Astrocyte (in vitro differentiated cells and primary cell): ENCODE data around the gene MDK. TPM values are rescaled to one million over a fixed set of nuclear protein-coding genes. Genes with fewer than 3 reads are reported as not detected.

Source experiments
- DNase-seq: peaks from one replicate; pipeline ENCODE4 v3.0.0-alpha.2; 2010; ENCODE audit warnings: low read depth
- FAIRE-seq: peaks from 2 replicates; lab custom pipeline; 2011; peaks lifted over from hg19 to GRCh38; lab: Jason Lieb, UNC
- H2AFZ ChIP-seq: 2 replicates; pipeline ENCODE4 v1.6.0; 2012; ENCODE audit warnings: low read depth, low read length, inconsistent platforms
- H3K27ac ChIP-seq: 2 replicates; pipeline ENCODE4 v1.5.1; 2011; ENCODE audit warnings: low read depth, low read length, inconsistent platforms
- H3K27me3 ChIP-seq: 2 replicates; pipeline ENCODE4 v1.6.0; 2011; ENCODE audit warnings: low read length, inconsistent platforms; ENCODE audit not compliant: insufficient read depth
- H3K36me3 ChIP-seq: 2 replicates; pipeline ENCODE4 v1.5.1; 2011; ENCODE audit warnings: low read length, inconsistent platforms; ENCODE audit not compliant: insufficient read depth
- H3K4me1 ChIP-seq: 2 replicates; pipeline ENCODE4 v1.5.1; 2011; ENCODE audit warnings: low read length, inconsistent platforms; ENCODE audit not compliant: insufficient read depth
- H3K4me2 ChIP-seq: 2 replicates; pipeline ENCODE4 v1.6.0; 2012; ENCODE audit warnings: low read length, inconsistent platforms
- H3K4me3 ChIP-seq: 2 replicates; pipeline ENCODE4 v1.5.1; 2011; ENCODE audit warnings: low read depth, mild to moderate bottlenecking, low read length, inconsistent platforms; ENCODE audit not compliant: insufficient read depth
- H3K79me2 ChIP-seq: 2 replicates; pipeline ENCODE4 v1.6.0; 2012; ENCODE audit warnings: mild to moderate bottlenecking, low read length, inconsistent platforms; ENCODE audit not compliant: insufficient read depth
- H3K9ac ChIP-seq: 2 replicates; pipeline ENCODE4 v1.6.0; 2012; ENCODE audit warnings: mild to moderate bottlenecking, low read length, inconsistent platforms
- H3K9me3 ChIP-seq: 2 replicates; pipeline ENCODE4 v1.5.1; 2012; ENCODE audit warnings: low read depth, mild to moderate bottlenecking, low read length, inconsistent platforms; ENCODE audit not compliant: insufficient read depth
- H4K20me1 ChIP-seq: 2 replicates; pipeline ENCODE4 v1.6.0; 2012; ENCODE audit warnings: low read length, inconsistent platforms; ENCODE audit not compliant: insufficient read depth
- H3K27ac Mint-ChIP-seq: one replicate; pipeline ENCODE4 v1.8.0; 2021; ENCODE audit warnings: mild to moderate bottlenecking, mixed read lengths; ENCODE audit not compliant: unreplicated experiment
- H3K27me3 Mint-ChIP-seq: one replicate; pipeline ENCODE4 v1.8.0; 2021; ENCODE audit warnings: low read depth, mixed read lengths; ENCODE audit not compliant: unreplicated experiment
- H3K36me3 Mint-ChIP-seq: one replicate; pipeline ENCODE4 v1.8.0; 2021; ENCODE audit warnings: low read depth, mixed read lengths; ENCODE audit not compliant: unreplicated experiment
- H3K4me1 Mint-ChIP-seq: one replicate; pipeline ENCODE4 v1.8.0; 2021; ENCODE audit warnings: low read depth, mixed read lengths; ENCODE audit not compliant: unreplicated experiment
- H3K4me3 Mint-ChIP-seq: one replicate; pipeline ENCODE4 v1.8.0; 2021; ENCODE audit warnings: mild to moderate bottlenecking, moderate library complexity, mixed read lengths; ENCODE audit not compliant: unreplicated experiment
- H3K9me3 Mint-ChIP-seq: one replicate; pipeline ENCODE4 v1.8.0; 2021; ENCODE audit warnings: mild to moderate bottlenecking, mixed read lengths; ENCODE audit not compliant: unreplicated experiment
- EZH2 ChIP-seq: IDR thresholded peaks from 2 replicates; pipeline ENCODE4 v1.6.1; 2012; ENCODE audit warnings: mild to moderate bottlenecking, low read length, inconsistent platforms; ENCODE audit not compliant: insufficient read depth
- total RNA-seq: library from RNA; stranded (reverse); gene quantifications from 2 replicates; pipeline ENCODE4 v1.2.1, GENCODE V29; 2021
- TF ChIP-seq, protein P1 (sequence below): IDR thresholded peaks from 2 replicates; pipeline ENCODE4 v1.5.1; 2011; ENCODE audit warnings: low read depth, mild to moderate bottlenecking, inconsistent platforms, low read length, moderate library complexity; ENCODE audit not compliant: insufficient read depth

The MDK gene
- total RNA-seq, 1 donor from 2014 or later = 325 TPM

DNA sequence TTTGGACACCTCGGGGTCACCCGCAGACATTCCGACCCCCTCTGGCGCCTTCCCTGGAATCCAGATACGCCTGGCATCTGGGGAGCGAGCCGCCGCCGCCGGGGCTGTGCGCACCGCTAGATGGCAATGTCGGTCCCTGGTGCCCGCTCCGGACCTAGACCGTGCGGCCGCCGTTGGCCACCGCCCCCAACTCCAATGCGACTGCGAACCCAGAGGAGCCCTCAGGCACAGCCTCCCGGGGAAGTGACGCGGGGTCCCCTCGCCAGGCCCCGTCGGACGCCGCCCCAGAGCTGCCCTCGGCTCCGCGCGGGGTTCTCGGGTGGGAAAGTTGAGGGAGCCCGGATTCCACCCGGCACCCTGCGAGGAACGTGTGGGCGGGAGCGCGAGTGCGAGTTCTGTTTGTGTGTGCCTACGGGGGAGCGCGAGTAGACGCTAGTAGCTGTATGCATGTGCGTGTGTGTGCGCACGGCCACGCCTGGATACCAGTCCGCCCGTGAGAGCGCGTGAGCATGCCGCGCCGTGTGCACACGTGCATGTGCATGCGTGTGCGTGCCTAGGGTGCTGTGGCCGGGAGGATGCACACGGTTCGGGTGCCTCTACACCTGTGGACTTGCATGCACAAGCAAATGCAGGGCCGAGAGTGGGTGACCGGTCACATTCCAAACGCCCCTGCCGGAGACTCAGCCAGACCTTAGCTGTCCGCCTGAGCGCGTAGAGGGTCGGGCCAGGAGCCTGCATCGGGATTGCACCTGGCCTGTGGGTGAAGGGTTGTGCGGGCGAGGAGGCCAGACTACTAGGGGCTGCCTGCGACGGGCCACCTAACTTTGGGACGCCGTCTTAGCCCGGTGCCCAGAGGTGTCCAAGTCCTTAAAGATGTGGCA lies 8.2 kb downstream of the MDK start:
- Histone ChIP-seq H3K4me3 (peak overlapping the region; percentile 57), H3K79me2 (no peaks in the 10 kb centered on the region), H3K27ac (no peak overlapping the region), H4K20me1 (peaks cover 36% of the 10 kb centered on the region), H3K9ac (no peak overlapping the region), H3K4me1 (peaks cover 16% of the 10 kb centered on the region), H3K4me2 (peak overlapping the region; percentile 91), H2AFZ (peak overlapping the region; percentile 54), H3K9me3 (no peaks in the 10 kb centered on the region), H3K36me3 (no peaks in the 10 kb centered on the region), H3K27me3 (peaks cover 27% of the 10 kb centered on the region)
- Mint-ChIP-seq H3K4me3 (peak overlapping the region; percentile 73), H3K9me3 (no peaks in the 10 kb centered on the region), H3K27ac (no peak overlapping the region), H3K36me3 (peaks cover 3% of the 10 kb centered on the region), H3K27me3 (peaks cover 34% of the 10 kb centered on the region), H3K4me1 (no peaks in the 10 kb centered on the region)
- FAIRE-seq (no peak), DNase-seq (no peak)
- TF ChIP-seq, protein P1, sequence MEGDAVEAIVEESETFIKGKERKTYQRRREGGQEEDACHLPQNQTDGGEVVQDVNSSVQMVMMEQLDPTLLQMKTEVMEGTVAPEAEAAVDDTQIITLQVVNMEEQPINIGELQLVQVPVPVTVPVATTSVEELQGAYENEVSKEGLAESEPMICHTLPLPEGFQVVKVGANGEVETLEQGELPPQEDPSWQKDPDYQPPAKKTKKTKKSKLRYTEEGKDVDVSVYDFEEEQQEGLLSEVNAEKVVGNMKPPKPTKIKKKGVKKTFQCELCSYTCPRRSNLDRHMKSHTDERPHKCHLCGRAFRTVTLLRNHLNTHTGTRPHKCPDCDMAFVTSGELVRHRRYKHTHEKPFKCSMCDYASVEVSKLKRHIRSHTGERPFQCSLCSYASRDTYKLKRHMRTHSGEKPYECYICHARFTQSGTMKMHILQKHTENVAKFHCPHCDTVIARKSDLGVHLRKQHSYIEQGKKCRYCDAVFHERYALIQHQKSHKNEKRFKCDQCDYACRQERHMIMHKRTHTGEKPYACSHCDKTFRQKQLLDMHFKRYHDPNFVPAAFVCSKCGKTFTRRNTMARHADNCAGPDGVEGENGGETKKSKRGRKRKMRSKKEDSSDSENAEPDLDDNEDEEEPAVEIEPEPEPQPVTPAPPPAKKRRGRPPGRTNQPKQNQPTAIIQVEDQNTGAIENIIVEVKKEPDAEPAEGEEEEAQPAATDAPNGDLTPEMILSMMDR = peak; percentile 38
- TF ChIP-seq EZH2 = peak; percentile 57

DNA sequence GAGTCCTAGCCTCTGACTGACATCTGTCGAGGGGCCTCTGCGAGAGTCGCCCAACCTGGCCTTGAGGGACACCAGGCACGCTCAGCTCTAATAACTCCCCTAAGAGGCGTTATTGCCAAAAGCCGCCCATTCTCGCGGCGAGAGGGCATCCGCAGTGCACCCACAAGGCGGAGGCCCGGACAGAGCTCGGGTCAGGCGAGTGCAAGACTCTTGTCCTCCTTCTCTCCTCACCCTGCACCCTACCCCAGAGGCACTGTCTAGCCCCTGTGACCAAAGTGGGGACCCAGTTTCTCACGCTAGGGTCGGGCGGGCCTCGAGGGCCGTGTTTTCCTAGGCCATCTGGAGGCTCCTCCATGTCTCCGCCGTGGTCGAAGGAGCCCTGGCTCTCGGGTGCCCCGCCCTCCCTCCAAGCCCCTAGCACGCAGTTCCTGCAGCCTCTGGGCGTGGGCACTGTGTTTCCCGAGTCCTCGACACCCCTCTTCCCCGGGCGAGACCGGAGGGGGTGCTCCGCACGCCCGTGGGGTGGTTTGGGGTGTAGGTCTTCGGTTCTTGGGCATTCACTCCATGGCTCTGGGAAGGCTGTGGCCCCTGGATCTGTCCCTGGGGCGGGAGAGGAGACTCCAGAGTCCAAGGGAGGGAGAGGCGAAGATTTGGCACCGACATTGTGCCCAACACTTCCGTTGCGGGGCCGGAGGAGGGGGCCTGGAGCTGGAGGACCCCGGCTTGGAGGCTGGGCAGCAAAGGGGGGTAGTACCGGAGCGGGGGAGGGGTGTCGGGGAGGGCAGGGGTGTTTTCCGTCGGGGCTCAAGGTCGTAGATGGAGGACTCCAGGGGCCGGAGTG lies 9.1 kb downstream of the MDK start:
- H3K4me1 ChIP-seq = peaks cover 16% of the 10 kb centered on the region
- H3K4me2 ChIP-seq = peak overlapping the region; percentile 91
- H4K20me1 ChIP-seq = peaks cover 36% of the 10 kb centered on the region
- H3K4me3 Mint-ChIP-seq = peak overlapping the region; percentile 73
- H3K9ac ChIP-seq = no peak overlapping the region
- peaks cover 27% of the 10 kb centered on the region for H3K27me3 ChIP-seq
- H3K27ac Mint-ChIP-seq = no peak overlapping the region
- H3K27ac ChIP-seq = no peak overlapping the region
- H3K36me3 ChIP-seq = peaks cover 3% of the 10 kb centered on the region
- H2AFZ ChIP-seq = no peak overlapping the region
- no peaks in the 10 kb centered on the region for H3K4me1 Mint-ChIP-seq
- no peaks in the 10 kb centered on the region for H3K9me3 ChIP-seq
- TF ChIP-seq, protein P1 = no peak
- peak; percentile 85 for TF ChIP-seq EZH2
- H3K27me3 Mint-ChIP-seq = peaks cover 30% of the 10 kb centered on the region
- FAIRE-seq = no peak
- no peaks in the 10 kb centered on the region for H3K79me2 ChIP-seq
- peaks cover 3% of the 10 kb centered on the region for H3K36me3 Mint-ChIP-seq
- H3K9me3 Mint-ChIP-seq = no peaks in the 10 kb centered on the region
- no peak for DNase-seq
- no peak overlapping the region for H3K4me3 ChIP-seq
